HG03354 (cell line): ENCODE results near the gene NTNG2.

ENCODE experiments used
- ATAC-seq: cut with Tn5 transposase; IDR thresholded peaks from one replicate; pipeline ENCODE4 v1.9.1; 2021; ENCODE audit warnings: mild to moderate bottlenecking; ENCODE audit not compliant: unreplicated experiment, poor library complexity, severe bottlenecking

NTNG2 gene

DNA sequence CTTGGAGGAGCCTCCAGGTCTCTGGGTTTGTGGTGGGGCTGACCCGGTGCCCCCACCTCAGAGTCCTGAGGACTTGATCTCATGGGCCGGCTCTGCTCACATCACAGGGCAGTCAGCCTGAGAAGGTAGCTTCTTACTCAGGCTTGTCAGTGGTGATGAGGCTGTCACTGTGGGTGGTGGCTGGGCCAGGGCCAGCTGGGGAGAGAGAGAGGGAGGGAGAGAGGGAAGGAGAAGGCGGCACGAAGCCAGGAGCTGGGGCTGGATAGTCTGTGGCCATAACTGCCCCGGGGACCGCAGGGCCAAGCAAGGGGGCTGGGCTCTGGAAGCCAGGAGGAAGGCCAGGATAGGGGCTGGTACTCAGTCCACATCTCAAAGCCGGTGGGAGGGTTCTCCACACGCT is 6.5 kb downstream of the NTNG2 start:
- ATAC-seq, result no peak

- ATAC-seq, result no peak
Observed at GRCh38 chr9:132168851-132169250, 7.0 kb downstream of the NTNG2 start.

DNA sequence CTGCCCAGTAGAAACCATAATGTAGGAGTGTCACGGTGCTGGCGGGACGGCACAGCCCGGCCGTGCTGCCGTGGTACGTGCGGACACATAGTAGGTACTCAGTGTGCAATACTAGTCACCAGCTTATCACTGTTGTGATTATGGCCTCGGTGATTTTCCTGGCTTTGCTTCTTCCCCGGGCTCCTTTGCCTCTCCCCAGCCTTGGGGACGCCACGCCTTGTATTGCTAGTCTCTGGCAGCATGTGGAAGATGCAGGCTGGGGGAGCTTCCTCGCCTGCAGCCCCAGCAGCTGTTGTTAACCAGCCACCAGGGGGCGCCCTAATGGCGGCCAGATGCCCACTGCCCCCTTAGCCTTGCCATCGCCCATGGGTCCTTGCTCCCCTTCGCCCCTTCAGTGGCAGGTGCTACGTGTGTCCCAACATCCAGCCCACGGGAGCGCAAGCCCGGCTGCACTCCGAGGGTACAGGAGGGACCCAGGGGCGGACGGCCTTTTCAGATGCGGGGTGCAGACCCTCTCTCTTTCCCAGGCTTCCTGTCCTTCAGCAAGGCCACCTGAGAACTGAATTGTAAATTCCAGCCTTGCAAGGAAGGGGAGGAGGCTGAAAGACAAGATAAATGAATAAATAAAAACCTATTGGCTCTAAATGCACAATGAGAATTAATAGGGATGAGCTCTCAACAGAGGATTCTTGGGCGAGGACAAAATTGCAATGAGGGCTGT is 8.0 kb downstream of the NTNG2 start:
- no peak for ATAC-seq

- ATAC-seq, result no peak
Observed at GRCh38 chr9:132171702-132172101, 9.8 kb downstream of the NTNG2 start.

DNA sequence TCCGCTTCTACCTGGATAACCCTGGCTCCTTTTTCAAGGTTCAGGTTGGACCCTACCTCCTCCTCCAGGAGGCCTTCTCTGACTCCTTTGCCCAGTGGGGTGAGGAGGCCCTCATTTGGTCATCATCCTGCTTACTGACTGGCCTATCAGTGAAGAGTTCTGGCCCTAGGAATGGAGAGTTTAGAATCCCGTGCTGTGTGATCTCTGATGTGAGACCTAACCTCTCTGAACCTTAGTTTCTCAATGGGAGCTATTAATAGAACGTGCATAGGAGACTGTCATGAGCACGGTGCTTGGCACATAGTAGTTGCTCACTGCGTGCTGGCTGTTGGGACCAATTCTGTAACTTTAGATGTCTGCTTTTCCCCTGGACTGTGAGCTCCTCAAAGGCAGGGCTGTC is 10.3 kb downstream of the NTNG2 start:
- no peak for ATAC-seq

DNA sequence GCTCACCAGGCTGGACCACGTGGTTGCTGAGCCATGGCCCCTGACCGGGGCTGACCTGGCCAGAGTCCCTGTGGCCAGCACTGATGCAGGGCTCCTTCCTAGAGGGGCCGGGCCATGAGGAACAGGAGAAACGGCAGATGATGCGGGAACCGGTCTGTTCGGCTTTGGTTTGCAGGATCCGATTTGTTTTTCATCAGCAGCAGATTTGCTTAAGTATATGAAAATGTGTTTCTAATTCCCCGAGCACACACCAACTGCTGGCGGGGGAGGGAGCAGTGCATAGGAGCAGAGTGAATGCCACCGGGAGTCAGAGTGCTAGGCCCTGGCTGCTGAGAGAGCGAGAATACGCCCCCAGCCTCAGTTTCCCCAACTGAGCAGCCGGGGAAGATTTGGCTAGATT is 13.6 kb downstream of the NTNG2 start:
- ATAC-seq, result no peak

- ATAC-seq, result no peak
Observed at GRCh38 chr9:132176338-132176737, 14.5 kb downstream of the NTNG2 start.

DNA sequence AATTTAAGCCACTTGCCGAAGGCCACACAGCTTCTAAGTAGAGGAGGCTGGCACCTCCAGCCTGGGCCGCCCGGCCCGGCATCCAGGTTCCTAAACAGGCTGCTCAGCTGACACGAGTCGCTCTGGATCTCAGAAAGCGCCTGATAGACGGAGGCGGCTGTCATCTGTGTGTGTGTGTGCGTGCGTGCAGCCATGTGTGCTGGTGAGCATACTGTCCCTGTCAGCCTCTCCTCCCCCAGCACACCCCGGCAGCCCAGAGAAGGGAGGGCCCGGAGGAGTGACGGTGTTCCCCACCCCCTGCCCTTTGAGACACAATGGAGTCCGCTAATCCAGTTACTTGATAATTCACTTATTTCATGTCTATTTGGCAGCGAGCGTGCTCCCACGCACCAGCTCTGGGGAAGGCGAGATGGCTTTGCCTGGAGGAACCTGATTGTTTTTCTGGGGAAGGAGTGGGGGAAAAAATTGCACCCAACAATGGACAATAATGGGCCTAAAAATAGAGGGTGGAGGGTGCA is 20.0 kb downstream of the NTNG2 start:
- no peak for ATAC-seq

GRCh38 chr9:132182314-132183091 is 20.6 kb downstream of the NTNG2 start:
- no peak for ATAC-seq

- ATAC-seq, result no peak
Observed at GRCh38 chr9:132183134-132183533, 21.3 kb downstream of the NTNG2 start.

GRCh38 chr9:132183715-132184114 is 21.9 kb downstream of the NTNG2 start:
- no peak for ATAC-seq

- ATAC-seq, result no peak
Observed at GRCh38 chr9:132184124-132184523, 22.3 kb downstream of the NTNG2 start.

DNA sequence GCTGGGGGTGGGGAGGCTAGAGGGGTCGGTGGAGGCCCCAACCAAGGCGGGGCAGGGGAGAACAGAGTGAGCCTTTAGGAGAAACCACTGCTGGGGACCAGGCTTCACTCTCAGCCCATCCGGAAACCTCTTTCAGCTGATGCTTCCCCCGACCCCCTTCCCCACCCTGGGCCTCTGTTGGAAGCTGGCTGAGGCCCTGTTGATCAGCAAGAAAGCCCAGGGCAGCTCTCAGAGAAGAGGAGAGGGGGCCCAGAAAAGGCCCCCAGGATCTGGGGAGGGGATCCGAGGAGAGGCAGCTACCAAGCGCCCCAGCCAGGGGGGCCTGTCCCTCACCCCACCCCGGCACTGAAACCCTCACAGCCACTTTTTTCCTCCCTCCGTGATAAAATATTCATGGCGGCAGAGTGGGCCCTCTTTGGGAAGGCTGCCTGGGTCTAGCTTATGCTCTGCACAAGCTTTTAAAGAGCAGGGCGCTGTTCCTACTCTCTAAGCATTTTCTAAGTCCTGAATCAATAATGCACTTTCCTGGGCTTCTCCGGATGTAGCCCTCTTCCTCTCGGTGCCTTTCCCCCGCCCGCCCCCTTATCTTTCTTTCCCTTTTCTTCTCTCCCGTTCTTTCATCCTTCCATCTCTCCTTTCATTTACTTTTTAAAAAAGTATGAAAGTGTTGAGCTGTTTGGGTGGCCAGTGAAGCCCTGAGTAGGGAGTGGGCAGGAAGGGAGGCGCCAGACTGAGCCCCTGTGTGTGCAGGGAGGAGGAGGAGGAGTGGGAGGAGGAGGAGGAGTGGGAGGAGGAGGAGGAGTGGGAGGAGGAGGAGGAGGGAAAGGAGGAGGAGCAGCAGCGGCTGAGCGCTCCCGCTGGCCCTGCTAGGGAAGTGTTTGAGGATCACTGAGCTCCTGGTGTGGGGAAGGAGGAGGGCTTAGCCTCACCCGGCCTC is 23.5 kb downstream of the NTNG2 start:
- ATAC-seq, result no peak

- ATAC-seq, result no peak
Observed at GRCh38 chr9:132187121-132187620, 25.3 kb downstream of the NTNG2 start.

DNA sequence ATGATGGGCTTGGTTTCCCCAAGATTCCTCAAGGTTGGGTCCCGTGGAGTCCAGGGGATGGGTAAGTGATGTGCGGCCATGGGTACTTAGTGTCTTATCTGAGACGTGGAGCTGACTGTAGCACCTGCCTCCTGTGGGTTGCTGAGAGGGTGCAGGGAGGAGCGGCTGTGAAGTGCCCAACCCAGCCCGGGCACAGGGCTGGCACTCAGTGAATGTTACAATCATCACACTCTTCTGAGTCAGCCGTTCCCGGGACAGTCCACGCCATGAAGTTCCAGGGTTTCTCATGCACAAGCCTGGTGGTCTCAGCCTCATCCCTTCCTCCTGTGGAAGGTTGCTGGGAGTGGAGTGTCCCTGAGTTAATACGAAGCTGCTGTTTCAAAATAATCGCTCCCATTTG is 29.1 kb downstream of the NTNG2 start:
- ATAC-seq, result no peak

GRCh38 chr9:132192728-132193127 is 30.9 kb downstream of the NTNG2 start:
- ATAC-seq, result no peak

DNA sequence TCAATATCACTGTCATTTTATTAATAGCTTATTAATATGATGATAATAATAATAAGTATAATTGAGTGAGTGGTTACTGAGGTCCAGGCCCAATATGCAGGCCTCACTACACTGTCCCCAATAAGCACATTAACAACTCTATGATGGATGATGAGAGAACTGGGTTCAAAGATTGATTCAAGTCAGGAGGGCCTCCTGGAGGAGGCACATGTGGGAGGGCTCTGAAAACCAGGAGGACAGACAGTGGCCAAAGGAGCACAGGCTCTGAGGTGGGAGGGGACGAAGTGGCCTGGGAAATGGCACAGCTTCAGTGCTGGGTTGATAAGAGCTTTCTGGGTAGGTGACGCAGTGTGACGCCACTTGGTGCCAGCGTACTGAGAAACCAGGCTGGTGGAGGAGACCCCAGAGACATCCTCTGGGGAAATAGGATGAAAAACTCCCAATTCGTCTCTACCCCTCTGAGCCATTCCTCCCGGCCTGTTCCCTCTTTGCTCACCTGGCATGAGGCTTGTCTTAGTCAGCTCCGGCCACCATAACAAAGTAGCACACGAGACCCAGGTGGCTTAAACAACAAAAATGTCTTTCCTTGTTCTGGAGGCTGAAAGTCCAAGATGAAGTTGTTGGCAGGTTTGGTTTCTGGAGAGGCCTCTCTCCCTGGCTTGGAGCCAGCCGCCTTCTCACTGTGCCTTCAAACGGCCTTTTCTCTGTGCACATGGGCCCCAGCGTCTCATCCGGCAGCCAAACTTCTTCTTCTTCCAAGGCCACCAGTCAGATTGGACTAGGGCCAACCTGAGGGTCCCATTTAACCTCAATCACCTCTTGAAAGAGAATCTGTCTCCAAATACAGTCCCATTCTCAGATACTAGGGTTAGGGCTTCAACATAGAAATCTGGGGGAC is 31.6 kb downstream of the NTNG2 start:
- no peak for ATAC-seq

GRCh38 chr9:132194508-132194907 is 32.6 kb downstream of the NTNG2 start:
- ATAC-seq, result no peak

- no peak for ATAC-seq
Observed at GRCh38 chr9:132197315-132197714, 35.5 kb downstream of the NTNG2 start.
